Neural cell (in vitro differentiated cells): ENCODE results near the gene LRRC10B. TPM values are rescaled to one million over a fixed set of nuclear protein-coding genes. Genes with fewer than 3 reads are reported as not detected.

Source experiments
- H2AFZ ChIP-seq: fragments of 200-600, 300-800 bp; sonication (generic), shearing (Covaris generic); 2 replicates; pipeline ENCODE4 v1.6.0; 2014; ENCODE audit warnings: low read depth, mild to moderate bottlenecking, antibody characterized with exemption, low read length, moderate library complexity
- H3F3A ChIP-seq: fragments of 200-600 bp; shearing (Covaris generic); 2 replicates; pipeline ENCODE4 v1.6.1; 2016; ENCODE audit warnings: mild to moderate bottlenecking, moderate library complexity, mixed read lengths, antibody characterized with exemption, low read length; ENCODE audit not compliant: insufficient read depth, poor library complexity, severe bottlenecking
- H3K27ac ChIP-seq: fragments of 200-600, 300-800 bp; sonication (generic), shearing (Covaris generic); 2 replicates; pipeline ENCODE4 v1.5.1; 2014; ENCODE audit warnings: mild to moderate bottlenecking, low read length, moderate library complexity
- H3K27me3 ChIP-seq: fragments of 300-800, 200-600 bp; sonication (generic), shearing (Covaris generic); 2 replicates; pipeline ENCODE4 v1.6.0; 2014; ENCODE audit warnings: mild to moderate bottlenecking, low read depth, low read length, moderate library complexity; ENCODE audit not compliant: insufficient read depth
- H3K36me3 ChIP-seq: fragments of 300-800, 200-600 bp; sonication (generic), shearing (Covaris generic); 2 replicates; pipeline ENCODE4 v1.5.1; 2014; ENCODE audit warnings: mild to moderate bottlenecking, antibody characterized with exemption, low read length, moderate library complexity; ENCODE audit not compliant: insufficient read depth
- H3K4me2 ChIP-seq: fragments of 300-800, 200-600 bp; sonication (generic), shearing (Covaris generic); 2 replicates; pipeline ENCODE4 v1.6.0; 2014; ENCODE audit warnings: mild to moderate bottlenecking, low read length
- H3K4me3 ChIP-seq: fragments of 300-800, 200-600 bp; sonication (generic), shearing (Covaris generic); 2 replicates; pipeline ENCODE4 v1.5.1; 2014; ENCODE audit warnings: mild to moderate bottlenecking, low read length, moderate library complexity
- H3K79me2 ChIP-seq: fragments of 200-600 bp; shearing (Covaris generic); replicated peaks from 2 replicates; pipeline ENCODE4 v1.6.0; 2014; ENCODE audit warnings: mild to moderate bottlenecking, low read length, moderate library complexity; ENCODE audit not compliant: insufficient read depth
- H3K9ac ChIP-seq: fragments of 300-800, 200-600 bp; sonication (generic), shearing (Covaris generic); 2 replicates; pipeline ENCODE4 v1.6.1; 2016; ENCODE audit warnings: mild to moderate bottlenecking, low read length, mixed read lengths
- H3K9me2 ChIP-seq: fragments of 200-600 bp; shearing (Covaris generic); 2 replicates; pipeline ENCODE4 v1.6.1; 2016; ENCODE audit warnings: mild to moderate bottlenecking, low read length, mixed read lengths; ENCODE audit not compliant: insufficient read depth
- H3K9me3 ChIP-seq: fragments of 200-600, 300-800 bp; sonication (generic), shearing (Covaris generic); 2 replicates; pipeline ENCODE4 v1.6.1; 2016; ENCODE audit warnings: mild to moderate bottlenecking, mixed run types, low read length, moderate library complexity, mixed read lengths
- H4K20me1 ChIP-seq: fragments of 200-600 bp; shearing (Covaris generic); 2 replicates; pipeline ENCODE4 v1.6.1; 2016; ENCODE audit warnings: mild to moderate bottlenecking, mixed run types; ENCODE audit not compliant: insufficient read depth
- EP300 ChIP-seq: fragments of 450-650 bp; conservative IDR thresholded peaks from 2 replicates; pipeline ENCODE4 v1.6.1; 2014; ENCODE audit warnings: antibody characterized with exemption, mild to moderate bottlenecking, moderate library complexity; ENCODE audit not compliant: poor library complexity, severe bottlenecking
- EZH2 ChIP-seq: fragments of 200-600, 300-800 bp; shearing (Covaris generic), sonication (generic); IDR thresholded peaks from 2 replicates; pipeline ENCODE4 v1.6.1; 2014; ENCODE audit warnings: antibody characterized with exemption, low read length, borderline replicate concordance, mild to moderate bottlenecking; ENCODE audit not compliant: insufficient read depth, poor library complexity, severe bottlenecking
- MXI1 ChIP-seq: fragments of 450-650 bp; conservative IDR thresholded peaks from 2 replicates; pipeline ENCODE4 v1.6.1; 2014; ENCODE audit warnings: antibody characterized with exemption, mild to moderate bottlenecking; ENCODE audit not compliant: poor library complexity, severe bottlenecking
- POLR2AphosphoS5 ChIP-seq: IDR thresholded peaks from 2 replicates; pipeline ENCODE4 v1.6.1; 2012
- RAD21 ChIP-seq: fragments of 450-650 bp; conservative IDR thresholded peaks from 2 replicates; pipeline ENCODE4 v1.6.1; 2014; ENCODE audit warnings: antibody characterized with exemption, mild to moderate bottlenecking, moderate library complexity
- SMC3 ChIP-seq: fragments of 450-650 bp; conservative IDR thresholded peaks from 2 replicates; pipeline ENCODE4 v1.6.1; 2014; ENCODE audit warnings: antibody characterized with exemption, mild to moderate bottlenecking, moderate library complexity; ENCODE audit not compliant: poor library complexity
- TAF1 ChIP-seq: IDR thresholded peaks from 2 replicates; pipeline ENCODE4 v1.6.1; 2012; ENCODE audit warnings: low read depth
- polyA plus RNA-seq: library from polyadenylated mRNA; depleted of rRNA; stranded (reverse); fragments of >200 nt; gene quantifications from 2 replicates; pipeline ENCODE4 v1.2.3, GENCODE V29; 2014
- TF ChIP-seq, protein P1 (sequence below): fragments of 450-650 bp; IDR thresholded peaks from 2 replicates; pipeline ENCODE4 v1.5.1; 2014; ENCODE audit warnings: antibody characterized with exemption, mild to moderate bottlenecking, moderate library complexity; ENCODE audit not compliant: poor library complexity, severe bottlenecking
- TF ChIP-seq, protein P2 (sequence below): IDR thresholded peaks from 2 replicates; pipeline ENCODE4 v1.6.1; 2012; ENCODE audit warnings: borderline replicate concordance

LRRC10B gene
- polyA plus RNA-seq, 1 donor from 2014 or later = 12.4 TPM

DNA sequence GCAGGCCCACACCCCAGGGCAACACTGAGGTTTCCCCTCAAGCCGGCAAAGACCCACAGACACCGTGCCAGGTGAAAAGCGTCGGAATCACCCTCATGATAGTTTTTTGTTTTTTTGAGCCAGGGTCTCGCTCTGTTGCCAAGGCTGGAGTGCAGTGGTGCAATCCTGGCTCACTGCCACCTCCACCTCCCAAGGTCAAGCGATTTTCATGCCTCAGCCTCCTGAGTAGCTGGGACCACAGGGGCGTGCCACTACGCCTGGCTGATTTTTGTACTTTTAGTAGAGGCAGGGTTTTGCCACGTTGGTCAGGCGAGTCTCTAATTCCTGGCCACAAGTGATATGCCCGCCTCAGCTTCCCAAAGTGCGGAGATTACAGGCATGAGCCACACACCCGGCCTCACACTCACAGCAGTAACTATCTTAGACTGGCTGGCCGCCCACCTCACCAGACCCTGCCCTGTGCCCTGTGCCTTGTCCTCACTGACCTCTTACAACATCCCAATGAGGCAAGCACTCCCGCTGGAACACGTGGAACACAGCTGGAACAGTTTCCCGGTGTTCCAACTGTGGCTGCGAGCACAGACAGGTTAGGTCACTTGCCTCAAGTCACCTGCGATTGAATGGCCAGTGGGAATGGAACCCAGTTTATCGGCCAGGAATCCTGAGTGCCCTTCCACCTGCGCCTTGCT lies 21.1 kb downstream of the LRRC10B start:
- Histone ChIP-seq H3K27me3 (no peaks in the 10 kb centered on the region), H3K36me3 (no peaks in the 10 kb centered on the region), H3K27ac (no peak overlapping the region), H3K4me3 (no peak overlapping the region), H3K4me2 (no peak overlapping the region), H3K9me3 (no peaks in the 10 kb centered on the region), H3K9me2 (no peaks in the 10 kb centered on the region), H3K9ac (no peak overlapping the region), H3F3A (no peaks in the 10 kb centered on the region), H3K79me2 (no peaks in the 10 kb centered on the region), H4K20me1 (no peaks in the 10 kb centered on the region), H2AFZ (no peak overlapping the region)
- TF ChIP-seq, protein P1, sequence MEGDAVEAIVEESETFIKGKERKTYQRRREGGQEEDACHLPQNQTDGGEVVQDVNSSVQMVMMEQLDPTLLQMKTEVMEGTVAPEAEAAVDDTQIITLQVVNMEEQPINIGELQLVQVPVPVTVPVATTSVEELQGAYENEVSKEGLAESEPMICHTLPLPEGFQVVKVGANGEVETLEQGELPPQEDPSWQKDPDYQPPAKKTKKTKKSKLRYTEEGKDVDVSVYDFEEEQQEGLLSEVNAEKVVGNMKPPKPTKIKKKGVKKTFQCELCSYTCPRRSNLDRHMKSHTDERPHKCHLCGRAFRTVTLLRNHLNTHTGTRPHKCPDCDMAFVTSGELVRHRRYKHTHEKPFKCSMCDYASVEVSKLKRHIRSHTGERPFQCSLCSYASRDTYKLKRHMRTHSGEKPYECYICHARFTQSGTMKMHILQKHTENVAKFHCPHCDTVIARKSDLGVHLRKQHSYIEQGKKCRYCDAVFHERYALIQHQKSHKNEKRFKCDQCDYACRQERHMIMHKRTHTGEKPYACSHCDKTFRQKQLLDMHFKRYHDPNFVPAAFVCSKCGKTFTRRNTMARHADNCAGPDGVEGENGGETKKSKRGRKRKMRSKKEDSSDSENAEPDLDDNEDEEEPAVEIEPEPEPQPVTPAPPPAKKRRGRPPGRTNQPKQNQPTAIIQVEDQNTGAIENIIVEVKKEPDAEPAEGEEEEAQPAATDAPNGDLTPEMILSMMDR = no peak
- no peak for TF ChIP-seq RAD21
- no peak for TF ChIP-seq TAF1
- TF ChIP-seq POLR2AphosphoS5 = no peak
- TF ChIP-seq, protein P2, sequence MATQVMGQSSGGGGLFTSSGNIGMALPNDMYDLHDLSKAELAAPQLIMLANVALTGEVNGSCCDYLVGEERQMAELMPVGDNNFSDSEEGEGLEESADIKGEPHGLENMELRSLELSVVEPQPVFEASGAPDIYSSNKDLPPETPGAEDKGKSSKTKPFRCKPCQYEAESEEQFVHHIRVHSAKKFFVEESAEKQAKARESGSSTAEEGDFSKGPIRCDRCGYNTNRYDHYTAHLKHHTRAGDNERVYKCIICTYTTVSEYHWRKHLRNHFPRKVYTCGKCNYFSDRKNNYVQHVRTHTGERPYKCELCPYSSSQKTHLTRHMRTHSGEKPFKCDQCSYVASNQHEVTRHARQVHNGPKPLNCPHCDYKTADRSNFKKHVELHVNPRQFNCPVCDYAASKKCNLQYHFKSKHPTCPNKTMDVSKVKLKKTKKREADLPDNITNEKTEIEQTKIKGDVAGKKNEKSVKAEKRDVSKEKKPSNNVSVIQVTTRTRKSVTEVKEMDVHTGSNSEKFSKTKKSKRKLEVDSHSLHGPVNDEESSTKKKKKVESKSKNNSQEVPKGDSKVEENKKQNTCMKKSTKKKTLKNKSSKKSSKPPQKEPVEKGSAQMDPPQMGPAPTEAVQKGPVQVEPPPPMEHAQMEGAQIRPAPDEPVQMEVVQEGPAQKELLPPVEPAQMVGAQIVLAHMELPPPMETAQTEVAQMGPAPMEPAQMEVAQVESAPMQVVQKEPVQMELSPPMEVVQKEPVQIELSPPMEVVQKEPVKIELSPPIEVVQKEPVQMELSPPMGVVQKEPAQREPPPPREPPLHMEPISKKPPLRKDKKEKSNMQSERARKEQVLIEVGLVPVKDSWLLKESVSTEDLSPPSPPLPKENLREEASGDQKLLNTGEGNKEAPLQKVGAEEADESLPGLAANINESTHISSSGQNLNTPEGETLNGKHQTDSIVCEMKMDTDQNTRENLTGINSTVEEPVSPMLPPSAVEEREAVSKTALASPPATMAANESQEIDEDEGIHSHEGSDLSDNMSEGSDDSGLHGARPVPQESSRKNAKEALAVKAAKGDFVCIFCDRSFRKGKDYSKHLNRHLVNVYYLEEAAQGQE = no peak
- no peak for TF ChIP-seq EZH2
- TF ChIP-seq SMC3 = no peak
- TF ChIP-seq MXI1 = no peak
- no peak for TF ChIP-seq EP300

DNA sequence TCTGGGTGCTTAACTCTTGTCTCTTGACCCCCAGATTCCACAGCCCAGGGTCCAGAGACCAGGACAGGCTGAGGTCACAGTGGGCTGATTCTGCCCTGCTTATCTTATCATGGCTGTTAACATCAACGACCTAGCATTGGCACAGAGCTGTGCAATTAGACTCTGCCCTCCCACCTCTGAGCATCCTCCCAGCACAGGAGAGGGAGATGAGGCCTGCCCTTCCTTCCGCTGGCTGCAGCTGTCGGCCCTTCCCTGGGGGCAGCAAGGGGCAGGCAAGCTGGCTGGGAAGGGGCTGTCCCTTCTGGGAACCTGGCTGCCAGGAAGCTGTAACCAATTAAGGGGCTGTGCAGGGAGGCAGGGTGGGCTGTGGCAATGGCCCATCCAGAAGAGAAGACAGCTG lies 22.5 kb downstream of the LRRC10B start:
- Histone ChIP-seq H3K36me3 (no peaks in the 10 kb centered on the region), H3K4me3 (no peak overlapping the region), H3F3A (no peaks in the 10 kb centered on the region), H3K79me2 (no peaks in the 10 kb centered on the region), H2AFZ (no peak overlapping the region), H3K27ac (no peak overlapping the region), H3K9ac (no peak overlapping the region), H4K20me1 (no peaks in the 10 kb centered on the region), H3K9me2 (no peaks in the 10 kb centered on the region), H3K4me2 (no peak overlapping the region), H3K9me3 (no peaks in the 10 kb centered on the region), H3K27me3 (no peaks in the 10 kb centered on the region)
- TF ChIP-seq MXI1 (no peak), POLR2AphosphoS5 (no peak), SMC3 (no peak), EZH2 (no peak), RAD21 (no peak), TAF1 (no peak), EP300 (no peak)
- TF ChIP-seq, protein P1 = no peak
- TF ChIP-seq, protein P2 = no peak
